T-cell (primary cell): ENCODE results near the gene RSPO4. TPM values are rescaled to one million over a fixed set of nuclear protein-coding genes. Genes with fewer than 3 reads are reported as not detected.

ENCODE experiments used
- ATAC-seq, 4 experiments: fragments of 200-7000 bp in 3 of 4; fragments of 150-1000 bp in 1 of 4; cut with Tn5 transposase; replicated peaks in 1 of 4; 1 replicate in 3 of 4; 2 replicates in 1 of 4; pipeline ENCODE4 v1.10.0; 2021; ENCODE audit warnings: moderate library complexity in 3 of 4, mild to moderate bottlenecking in 2 of 4, moderate number of reproducible peaks in 1 of 4
- CTCF ChIA-PET, 2 donors: fragments of 300-600 bp; sonication (Branson Sonifier 250); formaldehyde crosslinking; loops; one replicate each; lab custom pipeline; 2022; ENCODE audit warnings: antibody characterized with exemption in 2 of 2; lab: Charles Lee
- POLR2A ChIA-PET, 2 donors: fragments of 300-600 bp; sonication (Branson Sonifier 250); formaldehyde crosslinking; loops; one replicate each; lab custom pipeline; 2022; ENCODE audit warnings: antibody characterized with exemption in 2 of 2; lab: Charles Lee
- DNase-seq, 35 experiments: peaks; one replicate each; pipeline versions ENCODE4 v3.0.0 to v3.0.0-alpha.2; 2013 to 2023
- H3K27ac ChIP-seq: one replicate; pipeline ENCODE4 v1.5.1; 2013; ENCODE audit warnings: low read length
- H3K27me3 ChIP-seq, 2 experiments: replicated peaks in 1 of 2; 1 replicate in 1 of 2; 2 replicates in 1 of 2; pipeline versions ENCODE4 v1.6.1 to v1.7.0; 2013; ENCODE audit warnings: low read length in 1 of 2, mixed read lengths in 1 of 2; ENCODE audit not compliant: control insufficient read depth in 2 of 2, insufficient read depth in 2 of 2; ENCODE audit errors: extremely low read depth in 1 of 2
- H3K36me3 ChIP-seq, 2 donors: 1 replicate in 1 of 2; 2 replicates in 1 of 2; pipeline versions ENCODE4 v1.6.1 to v1.7.0; 2013; ENCODE audit warnings: low read length in 1 of 2; ENCODE audit not compliant: control insufficient read depth in 2 of 2, insufficient read depth in 1 of 2; ENCODE audit errors: extremely low read depth in 1 of 2
- H3K4me1 ChIP-seq, 2 experiments: 1 replicate in 1 of 2; 2 replicates in 1 of 2; pipeline versions ENCODE4 v1.6.1 to v1.7.0; 2013; ENCODE audit warnings: low read length in 2 of 2, mixed read lengths in 1 of 2; ENCODE audit not compliant: insufficient read depth in 2 of 2, control insufficient read depth in 1 of 2; ENCODE audit errors: extremely low read depth in 1 of 2
- H3K4me3 ChIP-seq, 2 donors: 1 replicate in 1 of 2; 2 replicates in 1 of 2; pipeline versions ENCODE4 v1.5.1 to v1.7.0; 2013; ENCODE audit warnings: mild to moderate bottlenecking in 2 of 2, low read length in 1 of 2, moderate library complexity in 1 of 2; ENCODE audit not compliant: control insufficient read depth in 1 of 2; ENCODE audit errors: extremely low read depth in 1 of 2
- H3K9me3 ChIP-seq: 2 replicates; pipeline ENCODE4 v1.7.0; 2013
- H3K27ac Mint-ChIP-seq, 2 donors: one replicate each; pipeline ENCODE4 v1.8.0; 2020 to 2021; ENCODE audit warnings: mild to moderate bottlenecking in 2 of 2, mixed read lengths in 2 of 2
- H3K27me3 Mint-ChIP-seq, 2 donors: one replicate each; pipeline ENCODE4 v1.8.0; 2021 to 2022; ENCODE audit warnings: mixed read lengths in 2 of 2
- H3K36me3 Mint-ChIP-seq: one replicate; pipeline ENCODE4 v1.8.0; 2021; ENCODE audit warnings: mixed read lengths
- H3K4me1 Mint-ChIP-seq, 3 donors: one replicate each; pipeline ENCODE4 v1.8.0; 2020 to 2022; ENCODE audit warnings: mixed read lengths in 3 of 3, mild to moderate bottlenecking in 1 of 3
- H3K4me3 Mint-ChIP-seq, 3 donors: one replicate each; pipeline ENCODE4 v1.8.0; 2020 to 2022; ENCODE audit warnings: mild to moderate bottlenecking in 3 of 3, mixed read lengths in 3 of 3, moderate library complexity in 3 of 3
- H3K9me3 Mint-ChIP-seq, 3 donors: one replicate each; pipeline ENCODE4 v1.8.0; 2020 to 2022; ENCODE audit warnings: mixed read lengths in 3 of 3
- WGBS: methylation state at CpG from one replicate; pipeline ENCODE4 v1.1.5; 2013; ENCODE audit warnings: missing lambda C conversion rate; ENCODE audit not compliant: insufficient coverage; 5-methylcytosine and 5-hydroxymethylcytosine counted together
- total RNA-seq, 35 experiments: library from RNA in 6 of 35; stranded (reverse) in 6 of 35; fragments of 120-200 nt in 1 of 35; gene quantifications; one replicate each; pipeline versions ENCODE4 v1.2.1 to v1.2.4 and lab custom pipeline; 2013 to 2026

The RSPO4 gene
- total RNA-seq, 5 donors from 2014 or later (not counting 1 experiment from before 2014, with no cell fraction given) = 0.33 to 0.98 (median 0.55) TPM; not detected in 1

DNA sequence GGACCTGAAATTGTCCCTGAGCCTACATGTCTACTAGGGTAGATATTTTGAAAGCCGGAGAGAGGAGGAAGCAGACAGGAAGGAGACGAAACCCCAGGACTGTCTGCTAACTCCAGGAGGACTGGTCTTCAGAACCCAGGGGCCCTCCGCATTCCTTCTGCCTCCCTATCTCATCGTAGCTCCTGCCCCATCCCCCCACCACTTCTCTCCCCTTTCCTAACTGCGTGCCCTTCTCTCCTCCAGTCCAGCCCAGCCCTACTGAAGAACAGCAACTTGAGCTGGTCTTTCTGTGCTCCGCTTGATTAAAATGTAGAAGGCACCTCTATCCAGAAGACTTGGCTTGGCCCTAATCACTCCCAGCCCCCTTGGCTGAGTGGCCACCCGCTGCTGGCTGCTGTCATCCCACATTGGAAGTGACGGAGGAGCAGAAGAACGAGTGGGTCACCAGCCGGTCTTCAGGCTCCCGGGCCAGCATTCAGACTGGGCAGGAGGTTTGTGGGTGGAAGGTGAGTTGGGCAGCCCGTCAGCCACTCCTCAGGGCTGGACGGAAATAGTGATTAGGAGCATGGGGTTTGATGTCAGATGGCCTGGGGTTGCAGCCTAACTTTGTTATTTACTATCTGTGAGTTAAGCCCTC lies 57.2 kb downstream of the RSPO4 start:
- Histone ChIP-seq H3K36me3 (no peaks in the 10 kb centered on the region), H3K4me1 (no peaks in the 10 kb centered on the region), H3K27me3 (peaks cover 0 to 32% of the 10 kb centered on the region in 2 experiments), H3K27ac (no peak overlapping the region), H3K9me3 (no peaks in the 10 kb centered on the region), H3K4me3 (no peak overlapping the region)
- DNase-seq = peak in 2 of 35 experiments; percentile 6 to 20
- ChIA-PET CTCF (no interaction called here), POLR2A (no interaction called here)
- no peak overlapping the region for H3K4me3 Mint-ChIP-seq
- ATAC-seq = no peak
- no peaks in the 10 kb centered on the region for H3K9me3 Mint-ChIP-seq
- WGBS = 78% methylated on average over 8 of the region's 13 CpGs
- H3K4me1 Mint-ChIP-seq = no peaks in the 10 kb centered on the region
- peaks cover 18 to 29% of the 10 kb centered on the region in 2 donors for H3K27me3 Mint-ChIP-seq
- H3K27ac Mint-ChIP-seq = no peak overlapping the region
- H3K36me3 Mint-ChIP-seq = no peaks in the 10 kb centered on the region

DNA sequence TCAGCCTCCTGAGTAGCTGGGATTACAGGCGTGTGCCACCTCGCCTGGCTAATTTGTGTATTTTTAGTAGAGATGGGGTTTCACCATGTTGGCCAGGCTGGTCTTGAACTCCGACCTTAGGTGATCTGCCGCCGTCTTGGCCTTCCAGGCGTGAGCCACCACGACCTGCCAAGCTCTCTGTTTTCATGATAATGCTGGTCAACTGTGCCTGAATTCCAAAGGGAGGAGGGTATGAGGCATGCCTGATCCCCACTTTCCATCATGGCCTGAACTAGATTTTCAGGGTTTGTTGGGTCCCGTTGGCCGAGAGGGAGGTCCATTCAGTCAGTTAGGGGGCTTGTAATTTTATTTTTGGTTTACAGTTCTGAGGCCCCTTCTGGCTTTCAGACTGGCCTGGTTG lies 58.0 kb downstream of the RSPO4 start:
- ATAC-seq = no peak

DNA sequence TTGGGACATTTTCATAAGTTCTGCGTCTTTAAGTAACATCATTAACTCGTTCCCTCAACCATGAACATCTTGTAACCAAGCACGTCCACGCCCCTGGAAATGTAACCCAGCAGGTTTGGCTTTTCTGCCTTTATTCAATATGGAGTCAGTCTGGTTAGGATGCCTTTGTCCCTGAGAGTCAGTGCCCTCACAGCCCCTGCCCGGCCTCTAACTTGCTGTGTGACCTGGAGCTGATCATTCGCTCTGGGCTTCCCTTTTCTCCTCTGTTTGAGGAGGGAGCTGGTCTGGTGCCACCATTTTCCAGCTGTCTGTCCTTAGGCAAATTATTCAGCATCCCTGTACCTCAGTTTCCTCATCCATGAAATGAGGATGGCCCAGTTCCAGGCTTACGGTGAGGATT lies 59.5 kb downstream of the RSPO4 start:
- H3K27ac ChIP-seq = no peak overlapping the region
- ChIA-PET CTCF (no interaction called here), POLR2A (interaction anchor here in 1 of 2 donors (0.7 kb wide), 1 partner anchor 131 kb away, joined by 4 read pairs; no protein-coding TSS in a partner anchor)
- ATAC-seq = no peak
- no peak overlapping the region for H3K4me3 Mint-ChIP-seq
- H3K27me3 Mint-ChIP-seq = peaks cover 12 to 14% of the 10 kb centered on the region in 2 donors
- H3K36me3 ChIP-seq = no peaks in the 10 kb centered on the region
- DNase-seq = peak in 1 of 35 experiments; percentile 1
- no peaks in the 10 kb centered on the region for H3K9me3 ChIP-seq
- H3K4me1 ChIP-seq = no peaks in the 10 kb centered on the region
- no peaks in the 10 kb centered on the region for H3K36me3 Mint-ChIP-seq
- no peak overlapping the region for H3K27ac Mint-ChIP-seq
- peaks cover 0 to 37% of the 10 kb centered on the region in 2 experiments for H3K27me3 ChIP-seq
- H3K4me1 Mint-ChIP-seq = no peaks in the 10 kb centered on the region
- 100% methylated on average over 1 of the region's 7 CpGs for WGBS
- H3K4me3 ChIP-seq = no peak overlapping the region
- no peaks in the 10 kb centered on the region for H3K9me3 Mint-ChIP-seq

More for the DNA sequence above, 58.0 kb downstream of the RSPO4 start:
- CTCF ChIA-PET = no interaction called here
- Histone ChIP-seq H3K36me3 (no peaks in the 10 kb centered on the region), H3K27me3 (peaks cover 0 to 33% of the 10 kb centered on the region in 2 experiments), H3K4me1 (no peaks in the 10 kb centered on the region), H3K27ac (no peak overlapping the region), H3K4me3 (no peak overlapping the region), H3K9me3 (no peaks in the 10 kb centered on the region)
- Mint-ChIP-seq H3K4me1 (no peaks in the 10 kb centered on the region), H3K27ac (no peak overlapping the region), H3K4me3 (no peak overlapping the region), H3K9me3 (no peaks in the 10 kb centered on the region), H3K27me3 (peaks cover 14 to 25% of the 10 kb centered on the region in 2 donors), H3K36me3 (no peaks in the 10 kb centered on the region)
- POLR2A ChIA-PET = no interaction called here
- WGBS = 84% methylated on average over 9 of the region's 9 CpGs
- peak in 1 of 35 experiments; percentile 8 for DNase-seq

- H3K4me1 Mint-ChIP-seq = no peaks in the 10 kb centered on the region
Observed at GRCh38 chr20:940926-941325, 61.2 kb downstream of the RSPO4 start.

DNA sequence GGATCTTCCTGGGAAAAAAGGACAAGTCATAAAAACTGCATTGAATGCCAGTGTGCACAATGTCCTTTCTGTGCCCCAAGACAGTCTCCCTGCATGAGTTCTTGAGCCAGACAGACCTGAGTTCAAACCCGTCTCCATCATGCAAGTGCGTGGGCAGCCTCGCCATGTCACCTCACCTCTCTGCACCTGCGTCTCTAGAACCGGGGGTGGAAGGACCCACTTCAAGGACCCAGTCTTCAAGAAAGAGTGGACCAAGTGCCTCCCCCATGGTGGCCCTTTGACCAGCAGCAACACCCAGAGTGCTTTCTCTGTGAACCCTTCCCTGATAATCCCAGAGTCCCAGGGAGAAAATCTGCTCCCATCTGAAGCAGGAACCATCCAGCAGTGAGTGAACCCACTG lies 62.5 kb downstream of the RSPO4 start:
- H3K4me3 ChIP-seq = no peak overlapping the region
- H3K27ac Mint-ChIP-seq = no peak overlapping the region
- no peaks in the 10 kb centered on the region for H3K4me1 ChIP-seq
- ATAC-seq = no peak
- H3K4me3 Mint-ChIP-seq = no peak overlapping the region
- peaks cover 0 to 5% of the 10 kb centered on the region in 2 donors for H3K27me3 Mint-ChIP-seq
- no peaks in the 10 kb centered on the region for H3K9me3 Mint-ChIP-seq
- no peaks in the 10 kb centered on the region for H3K36me3 ChIP-seq
- 88% methylated on average over 4 of the region's 5 CpGs for WGBS
- peak in 1 of 35 experiments; percentile 7 for DNase-seq
- no peaks in the 10 kb centered on the region for H3K4me1 Mint-ChIP-seq
- no peaks in the 10 kb centered on the region for H3K9me3 ChIP-seq
- CTCF ChIA-PET = no interaction called here
- no peak overlapping the region for H3K27ac ChIP-seq
- H3K27me3 ChIP-seq = peaks cover 0 to 14% of the 10 kb centered on the region in 2 experiments
- POLR2A ChIA-PET = no interaction called here
- H3K36me3 Mint-ChIP-seq = no peaks in the 10 kb centered on the region

More at GRCh38 chr20:940926-941325, 61.2 kb downstream of the RSPO4 start:
- WGBS = 69% methylated on average over 5 of the region's 5 CpGs
- Histone ChIP-seq H3K9me3 (no peaks in the 10 kb centered on the region), H3K36me3 (no peaks in the 10 kb centered on the region), H3K27ac (no peak overlapping the region), H3K4me1 (no peaks in the 10 kb centered on the region), H3K4me3 (no peak overlapping the region), H3K27me3 (peaks cover 0 to 26% of the 10 kb centered on the region in 2 experiments)
- H3K27me3 Mint-ChIP-seq = peaks cover 4 to 9% of the 10 kb centered on the region in 2 donors
- no peaks in the 10 kb centered on the region for H3K36me3 Mint-ChIP-seq
- ATAC-seq = no peak
- ChIA-PET CTCF (no interaction called here), POLR2A (no interaction called here)
- DNase-seq = peak in 1 of 35 experiments; percentile 3
- H3K27ac Mint-ChIP-seq = no peak overlapping the region
- H3K4me3 Mint-ChIP-seq = no peak overlapping the region
- H3K9me3 Mint-ChIP-seq = no peaks in the 10 kb centered on the region

DNA sequence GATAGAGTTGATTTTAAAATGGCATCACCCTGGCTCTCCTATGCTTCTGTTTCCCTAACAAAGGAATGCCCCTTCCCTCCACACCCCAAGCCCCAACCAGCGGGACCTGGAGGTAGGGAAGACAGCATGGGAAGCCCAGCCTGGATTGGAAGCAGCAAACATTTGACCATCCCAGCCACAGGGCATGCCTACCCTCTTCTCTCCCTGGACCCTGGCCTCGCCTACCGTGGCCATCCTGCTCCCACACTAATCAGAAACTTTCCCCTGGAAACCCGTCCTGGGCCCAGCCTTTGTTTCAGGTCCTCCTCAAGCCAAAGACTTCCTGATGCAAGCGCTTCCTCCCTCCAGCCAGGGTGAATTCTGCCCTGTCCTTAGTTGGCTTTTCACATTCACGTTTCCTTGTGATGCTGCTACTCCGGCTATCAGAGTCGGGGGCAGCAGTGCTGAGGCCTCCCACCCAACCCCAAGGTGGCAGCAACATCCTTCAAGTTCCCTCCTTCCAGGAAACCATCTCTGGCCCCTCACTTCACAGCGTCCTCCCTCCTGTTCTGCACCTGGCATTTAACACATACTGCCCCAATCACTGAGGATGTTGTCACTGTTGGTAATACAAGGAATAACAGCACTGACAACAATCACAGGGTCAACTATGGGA lies 67.8 kb downstream of the RSPO4 start:
- peaks cover 5 to 16% (median 10%) of the 10 kb centered on the region in 3 donors for H3K9me3 Mint-ChIP-seq
- 79% methylated on average over 8 of the region's 9 CpGs for WGBS
- H3K27ac Mint-ChIP-seq = no peak overlapping the region
- no peaks in the 10 kb centered on the region for H3K27me3 Mint-ChIP-seq
- no peaks in the 10 kb centered on the region for H3K9me3 ChIP-seq
- H3K4me3 ChIP-seq = no peak overlapping the region
- no peak for ATAC-seq
- peaks cover 0 to 4% of the 10 kb centered on the region in 2 experiments for H3K27me3 ChIP-seq
- DNase-seq = no peak
- H3K27ac ChIP-seq = no peak overlapping the region
- H3K4me3 Mint-ChIP-seq = no peak overlapping the region
- ChIA-PET CTCF (no interaction called here), POLR2A (no interaction called here)
- no peaks in the 10 kb centered on the region for H3K36me3 ChIP-seq
- H3K4me1 Mint-ChIP-seq = no peaks in the 10 kb centered on the region
- H3K4me1 ChIP-seq = no peaks in the 10 kb centered on the region
- no peaks in the 10 kb centered on the region for H3K36me3 Mint-ChIP-seq
